HG03342 (cell line): ENCODE results near the gene ZWILCH.

Experiments
- ATAC-seq: cut with Tn5 transposase; IDR thresholded peaks from one replicate; pipeline ENCODE4 v1.9.1; 2021; ENCODE audit warnings: mild to moderate bottlenecking, moderate library complexity; ENCODE audit not compliant: unreplicated experiment

Gene ZWILCH

GRCh38 chr15:66535056-66535455 lies 29.9 kb downstream of the ZWILCH start:
- ATAC-seq: no peak

- no peak for ATAC-seq
These were observed 37.8 kb downstream of the ZWILCH start for GRCh38 chr15:66542896-66543295.

- ATAC-seq: no peak
These were observed 40.1 kb downstream of the ZWILCH start for GRCh38 chr15:66545255-66545654.

GRCh38 chr15:66555685-66556084 lies 50.6 kb downstream of the ZWILCH start:
- ATAC-seq: no peak

GRCh38 chr15:66558271-66558670 lies 53.1 kb downstream of the ZWILCH start:
- ATAC-seq: no peak

- no peak for ATAC-seq
These were observed 55.9 kb downstream of the ZWILCH start for GRCh38 chr15:66560856-66561525.

- ATAC-seq: no peak
These were observed 58.0 kb downstream of the ZWILCH start for GRCh38 chr15:66563126-66563525.

- no peak for ATAC-seq
These were observed 58.5 kb downstream of the ZWILCH start for GRCh38 chr15:66563566-66564110.

- no peak for ATAC-seq
These were observed 59.3 kb downstream of the ZWILCH start for GRCh38 chr15:66564136-66565041.

- no peak for ATAC-seq
These were observed 60.1 kb downstream of the ZWILCH start for GRCh38 chr15:66565141-66565641.

GRCh38 chr15:66565741-66566144 lies 60.6 kb downstream of the ZWILCH start, which contains the start of gene LCTL:
Gene LCTL, minus strand, starts transcription at chr15:66565998. Its CDS starts 633 bp downstream, at chr15:66565365.
- no peak for ATAC-seq

- no peak for ATAC-seq
These were observed 61.9 kb downstream of the ZWILCH start for GRCh38 chr15:66566963-66567531.

GRCh38 chr15:66567897-66568296 lies 62.8 kb downstream of the ZWILCH start:
- ATAC-seq: no peak

- no peak for ATAC-seq
These were observed 64.5 kb downstream of the ZWILCH start for GRCh38 chr15:66569461-66570137.

GRCh38 chr15:66570327-66570726 lies 65.2 kb downstream of the ZWILCH start:
- no peak for ATAC-seq

- ATAC-seq: no peak
These were observed 65.8 kb downstream of the ZWILCH start for GRCh38 chr15:66570842-66571478.

- ATAC-seq: no peak
These were observed 67.0 kb downstream of the ZWILCH start for GRCh38 chr15:66572146-66572545.

- no peak for ATAC-seq
These were observed 68.2 kb downstream of the ZWILCH start for GRCh38 chr15:66573348-66573718.

GRCh38 chr15:66573719-66574595 lies 68.8 kb downstream of the ZWILCH start:
- no peak for ATAC-seq
